H4 (cell line): ENCODE data around the gene RAD51B. TPM values are rescaled to one million over a fixed set of nuclear protein-coding genes. Genes with fewer than 3 reads are reported as not detected.
"Not testable (repeated sequence)": the region's sequence is repeated elsewhere in the genome, so short reads cannot be mapped to it uniquely, and the experiment has no call there.

Experiments used
- DNase-seq: peaks from one replicate; pipeline ENCODE4 v3.0.0-alpha.2; 2015; ENCODE audit warnings: low spot score
- total RNA-seq: library from RNA; depleted of rRNA; stranded (reverse); fragments of >200 nt; shearing (Covaris generic); gene quantifications from 2 replicates; pipeline ENCODE4 v1.2.3, GENCODE V29; 2014

Gene RAD51B
- total RNA-seq, 1 experiment from 2014 or later: 11.2 TPM

DNA sequence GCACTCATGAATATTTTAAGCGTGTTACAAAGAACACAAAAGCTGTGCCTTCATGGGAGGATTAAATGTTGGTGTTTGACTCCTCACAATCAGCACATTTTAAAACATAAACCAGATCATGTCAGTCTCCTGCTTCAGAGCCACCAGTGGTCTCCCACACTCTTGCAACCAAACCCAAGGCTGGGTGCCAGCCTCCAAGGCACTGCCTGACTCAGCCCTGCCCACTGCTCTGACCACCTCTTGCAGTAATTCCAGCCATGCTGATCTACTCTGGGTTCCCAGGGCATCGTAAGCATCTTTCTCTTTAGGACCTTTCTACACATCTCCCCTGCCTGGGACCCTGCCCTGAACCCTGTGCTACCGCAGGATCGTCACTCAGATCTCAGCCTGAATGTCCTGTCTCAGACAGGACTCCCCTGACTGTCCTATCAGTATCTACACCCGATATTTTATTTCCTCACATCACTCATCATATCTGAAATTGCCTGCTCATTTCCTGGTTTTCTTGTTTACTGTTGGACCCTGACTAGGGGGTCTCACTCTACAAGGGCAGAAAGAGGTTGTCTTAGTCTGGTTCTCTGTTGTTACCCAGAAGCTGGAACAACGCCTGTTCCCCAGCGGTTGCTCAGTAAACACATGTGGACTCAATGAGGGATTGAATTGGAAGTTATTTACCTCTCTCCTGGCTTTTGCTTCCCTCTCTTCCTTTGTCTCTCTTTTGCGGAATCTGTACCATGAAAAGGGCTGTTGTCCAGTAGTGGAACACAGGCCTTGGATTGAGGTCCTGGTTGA is 449.8 kb downstream of the RAD51B start:
- no peak for DNase-seq

DNA sequence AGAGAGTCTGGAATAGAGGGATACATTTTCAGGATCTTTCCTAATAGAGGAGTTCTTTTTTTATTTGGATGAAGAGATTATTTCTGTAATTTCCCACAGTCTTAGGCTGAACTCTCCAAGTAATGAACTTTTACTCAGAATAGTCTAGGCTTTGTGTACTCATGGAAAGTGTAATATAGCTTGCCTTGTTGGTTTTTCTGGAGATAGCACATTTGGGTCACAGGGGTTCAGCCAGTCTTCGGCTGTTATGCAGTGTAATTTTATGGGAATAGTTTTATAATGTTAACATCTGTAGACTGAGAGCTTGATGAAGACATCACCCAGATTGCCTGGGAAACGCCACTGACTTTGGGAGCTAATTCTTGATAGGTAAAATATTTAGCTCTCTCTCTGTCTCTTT is 450.8 kb downstream of the RAD51B start:
- DNase-seq: no peak

DNA sequence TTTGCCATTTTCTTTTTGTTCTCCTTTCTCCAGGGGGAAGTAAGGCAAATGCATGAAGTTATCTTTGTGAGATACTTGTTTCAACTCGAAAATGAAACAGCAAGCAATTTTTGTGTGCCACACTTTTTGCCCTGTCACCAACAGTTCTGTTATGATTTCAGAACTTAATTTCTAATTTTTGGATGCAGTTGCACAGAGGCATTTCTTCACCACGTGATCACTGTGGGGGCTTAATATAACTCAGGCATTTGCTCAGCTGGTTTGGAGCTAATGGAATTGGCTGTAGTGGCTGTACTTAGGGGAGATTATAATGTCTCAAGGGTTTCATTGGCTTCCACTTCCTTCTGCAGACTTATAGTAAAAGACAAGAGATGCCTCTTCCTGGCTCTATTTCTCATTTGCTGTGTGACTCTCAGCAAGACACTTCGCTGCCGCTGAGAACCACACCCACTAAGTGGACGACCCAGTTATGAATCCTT is 452.4 kb downstream of the RAD51B start:
- no peak for DNase-seq

DNA sequence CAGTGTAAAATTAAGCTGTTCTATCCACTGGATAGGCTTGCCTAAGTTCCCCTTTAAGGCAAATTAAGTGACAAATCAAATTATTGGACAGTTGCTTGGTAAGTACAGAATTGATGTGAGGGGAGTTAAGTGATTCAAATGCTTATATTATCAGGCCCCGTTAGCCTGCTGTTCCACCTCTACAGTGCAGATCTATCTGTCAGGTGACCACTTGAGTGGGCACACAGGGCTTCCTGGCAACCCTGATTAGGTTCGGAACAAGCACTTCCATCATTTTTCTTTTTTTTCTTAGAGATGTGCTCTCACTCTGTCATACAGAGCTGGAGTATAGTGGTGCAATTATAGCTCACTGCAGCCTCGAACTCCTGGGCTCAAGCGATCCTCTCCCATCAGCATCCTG is 453.8 kb downstream of the RAD51B start:
- no peak for DNase-seq

DNA sequence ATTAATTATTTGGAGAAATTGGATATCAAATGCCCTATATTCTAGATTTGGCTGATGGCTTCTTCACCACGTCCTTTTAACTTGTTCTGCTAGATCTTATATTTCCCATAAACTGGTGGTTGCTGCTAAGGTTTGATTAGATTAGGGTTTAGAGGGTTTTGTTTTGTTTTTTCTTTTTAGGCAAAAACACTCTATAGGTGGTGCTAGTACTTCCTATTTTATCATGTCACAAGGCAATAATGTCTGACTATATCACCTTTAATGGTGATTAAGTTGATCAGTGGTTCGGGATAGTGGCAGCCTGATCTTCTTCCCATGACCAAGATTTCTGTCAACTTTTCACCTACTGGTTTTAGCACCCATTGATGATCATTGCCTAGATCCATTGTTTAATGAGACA is 455.1 kb downstream of the RAD51B start:
- no peak for DNase-seq

DNA sequence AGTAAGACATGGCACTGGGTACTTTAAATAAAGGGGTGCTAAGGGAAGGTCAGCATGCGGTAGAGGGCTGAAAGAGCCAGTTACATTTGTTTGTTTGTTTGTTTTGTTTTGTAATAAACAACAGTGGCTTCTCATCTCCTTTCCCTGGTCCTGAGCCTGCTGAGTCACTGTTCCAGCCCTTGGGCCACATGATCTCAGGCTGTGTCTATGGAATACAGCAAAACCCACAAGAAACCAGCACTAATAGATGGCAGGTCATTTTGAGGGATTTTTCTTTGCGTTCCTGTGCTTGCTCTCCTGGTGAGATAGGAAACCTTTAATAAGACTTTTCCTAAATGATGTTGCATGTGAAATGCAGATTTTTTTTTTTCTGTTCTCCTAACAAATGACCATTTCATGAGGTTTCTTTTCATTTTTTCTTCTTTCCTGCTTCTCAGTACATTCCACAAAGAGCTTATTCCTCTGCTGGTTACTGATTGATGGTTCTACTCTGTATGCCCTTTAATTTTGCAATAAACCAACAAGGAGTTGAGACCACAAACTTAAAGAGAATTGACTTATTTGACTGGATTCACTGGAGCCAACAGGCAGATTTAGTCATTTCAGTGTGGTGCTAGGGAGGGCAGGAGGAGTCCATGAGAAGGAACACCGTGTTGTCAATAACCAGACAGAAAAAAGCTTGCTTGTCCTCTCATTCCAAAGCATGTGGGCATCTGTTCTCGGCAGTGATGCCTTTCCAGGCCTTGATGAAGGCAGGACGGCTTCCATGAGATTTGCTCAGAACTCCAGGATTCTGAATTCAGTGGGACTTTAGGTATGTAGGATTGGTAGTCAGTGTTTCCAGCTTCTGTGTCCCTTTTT is 459.2 kb downstream of the RAD51B start:
- peak; percentile 89 for DNase-seq

DNA sequence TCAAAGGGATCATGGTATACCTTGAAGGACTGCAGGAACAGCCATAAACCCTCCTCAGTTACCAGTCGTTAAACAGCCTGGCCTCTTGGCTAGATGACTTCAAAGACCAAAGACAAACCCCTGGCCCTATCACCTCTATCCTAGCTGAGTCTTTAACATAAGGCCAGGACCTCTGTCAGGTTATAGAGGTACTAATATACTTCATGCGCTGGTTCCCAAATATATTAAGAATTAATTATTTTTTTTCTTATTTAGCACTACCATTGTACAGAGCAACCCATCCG is 459.8 kb downstream of the RAD51B start:
- no peak for DNase-seq

DNA sequence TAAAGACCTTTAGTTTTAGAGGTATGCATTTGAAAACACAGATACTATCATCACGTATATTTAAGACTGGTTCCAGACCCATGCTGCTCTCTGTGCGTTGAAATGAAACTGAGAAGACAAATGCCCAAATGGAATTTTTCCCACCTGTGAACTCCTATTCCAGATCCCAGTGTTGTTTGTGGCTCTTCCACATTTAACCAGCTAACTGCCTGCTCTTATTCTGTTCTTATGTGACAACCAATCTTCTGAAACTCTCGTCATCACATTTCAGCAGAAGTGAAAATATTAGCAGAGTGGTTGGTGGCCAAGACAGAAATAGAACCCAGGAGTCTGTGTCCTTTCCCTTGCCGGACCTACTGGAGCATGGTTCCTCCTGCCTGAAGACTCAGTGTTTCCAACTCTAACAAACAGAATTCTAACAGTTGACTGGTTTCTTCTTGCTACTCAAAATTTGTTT is 460.2 kb downstream of the RAD51B start:
- no peak for DNase-seq

DNA sequence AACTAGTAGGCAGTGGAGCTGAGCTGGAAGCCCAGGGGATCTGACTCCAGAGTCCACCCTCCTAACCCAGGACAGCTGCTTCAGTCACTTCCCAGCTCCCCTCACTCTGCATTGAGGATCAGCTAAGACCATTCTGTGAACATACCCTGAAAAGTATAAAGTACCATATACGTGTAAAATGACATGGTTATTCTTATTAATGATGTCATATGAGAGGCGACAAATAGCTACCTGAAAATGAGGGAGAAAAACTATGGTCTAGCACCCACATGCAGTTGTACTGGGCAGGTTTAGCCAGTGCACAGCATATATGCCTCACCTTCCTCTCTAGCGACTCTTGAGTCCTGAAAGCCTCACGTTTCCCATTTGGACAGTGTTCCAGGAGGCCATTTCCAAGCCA is 461.9 kb downstream of the RAD51B start:
- no peak for DNase-seq

DNA sequence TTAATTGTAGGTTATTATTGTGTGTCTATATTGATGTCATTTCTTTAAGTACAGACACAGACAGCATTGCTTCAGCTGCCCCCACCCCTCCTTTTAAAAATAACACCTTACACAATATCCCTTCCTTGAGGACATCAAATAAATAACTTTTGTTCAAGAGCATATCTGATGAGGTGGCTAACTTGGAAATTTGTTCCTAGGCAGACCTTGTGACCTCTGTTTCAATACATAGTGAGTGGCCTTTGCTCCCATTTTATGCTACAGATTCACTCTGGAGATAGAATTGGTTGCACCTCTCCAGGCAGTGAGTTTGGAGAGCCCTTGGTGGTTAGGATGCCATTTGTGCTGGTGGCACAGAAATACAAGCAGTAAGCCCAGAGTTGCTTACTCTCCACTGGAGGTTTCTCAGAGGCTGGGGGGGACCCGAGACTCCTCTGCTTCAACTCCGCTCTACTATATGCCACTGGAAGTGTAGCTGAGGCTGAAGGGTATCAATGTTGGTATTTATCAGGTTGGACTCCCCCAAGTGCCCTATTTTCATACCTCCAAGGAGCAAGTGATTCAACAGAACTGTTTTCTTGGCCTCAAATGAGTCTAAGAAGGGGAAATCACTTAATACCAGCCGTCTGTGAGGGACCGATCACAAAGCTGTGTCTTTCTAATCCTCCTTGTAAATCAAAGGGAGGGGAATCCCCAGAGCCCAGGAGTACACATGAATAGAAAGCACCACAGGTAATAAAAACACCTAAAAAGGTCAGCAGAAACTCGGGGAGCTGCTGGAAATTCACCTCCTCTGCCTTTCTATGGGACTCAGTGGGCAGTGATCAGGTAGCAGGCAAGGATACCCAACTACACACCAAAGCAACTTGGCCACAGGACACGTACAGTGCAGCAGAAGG is 463.1 kb downstream of the RAD51B start:
- DNase-seq: no peak

DNA sequence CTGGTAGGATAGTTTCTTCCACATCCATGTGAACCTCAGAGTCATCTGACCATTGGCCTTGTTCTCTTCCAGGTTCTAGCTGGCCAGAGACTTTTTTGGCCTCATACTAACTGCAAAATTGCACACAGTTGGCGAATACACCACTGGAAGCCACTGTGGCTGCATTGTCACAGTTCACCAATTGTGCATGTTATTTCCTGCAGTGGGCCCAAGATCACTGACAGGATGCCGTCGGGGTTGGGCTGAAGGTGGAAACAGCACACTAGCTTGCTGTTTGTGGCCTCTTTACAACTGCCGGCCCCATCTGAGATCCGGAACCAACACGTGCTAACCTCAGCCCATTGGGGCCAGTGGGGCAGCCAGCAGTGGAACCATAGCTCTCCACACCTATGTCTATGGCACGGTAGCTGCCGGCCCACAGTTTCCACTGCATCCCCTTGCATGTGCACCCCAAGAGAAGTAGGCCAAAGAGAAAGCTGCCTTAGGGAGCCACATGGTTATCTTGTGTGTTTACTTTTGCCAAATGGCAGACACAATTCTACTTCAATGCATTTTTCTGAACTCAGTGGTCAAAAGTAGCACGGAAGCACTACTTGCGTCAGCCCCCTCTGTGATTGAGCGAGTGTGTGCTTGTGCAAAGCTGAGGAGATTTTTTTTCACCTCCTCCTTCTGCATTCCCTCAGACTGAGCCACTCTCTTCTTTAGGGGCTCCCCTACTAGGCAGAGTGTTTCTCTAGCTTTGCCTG is 464.0 kb downstream of the RAD51B start:
- DNase-seq: no peak

DNA sequence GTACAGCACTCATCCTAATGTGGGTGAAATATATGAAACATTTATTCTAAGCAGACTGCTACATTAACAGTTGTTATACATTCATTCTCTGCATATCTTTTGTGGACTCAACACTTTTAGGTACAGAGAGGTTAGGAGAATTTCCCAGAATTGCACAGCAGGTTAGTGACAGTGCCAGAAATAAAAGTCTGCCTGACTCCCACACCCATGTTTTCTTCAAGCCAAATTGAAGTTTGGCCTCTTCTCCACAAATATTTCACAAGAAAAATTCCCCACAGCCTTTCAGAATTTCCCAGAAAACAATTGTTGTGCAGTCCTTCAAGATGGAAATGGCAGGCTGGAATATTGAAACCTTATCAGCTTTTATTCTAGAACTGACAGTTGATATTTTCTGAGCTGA is 464.8 kb downstream of the RAD51B start:
- DNase-seq: no peak

DNA sequence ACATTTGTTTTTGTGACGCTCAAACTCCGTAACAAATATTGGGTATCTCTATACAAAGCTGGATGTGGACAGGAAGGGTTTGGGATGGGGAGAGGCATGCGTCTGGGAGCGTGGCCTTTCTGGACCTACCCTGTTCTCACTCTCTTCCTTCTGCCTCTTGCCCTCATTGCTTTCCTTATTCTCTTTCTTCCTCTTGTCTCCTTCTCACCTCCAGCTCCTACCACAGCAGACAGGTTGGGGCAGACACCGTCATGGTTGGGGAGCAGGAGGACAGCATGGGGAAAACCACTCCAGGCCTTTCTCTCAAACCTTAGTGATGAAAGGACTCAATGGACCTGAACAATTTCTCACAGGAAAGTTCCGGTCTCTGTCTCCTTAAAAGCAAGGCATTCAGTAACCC is 465.3 kb downstream of the RAD51B start:
- DNase-seq: no peak

DNA sequence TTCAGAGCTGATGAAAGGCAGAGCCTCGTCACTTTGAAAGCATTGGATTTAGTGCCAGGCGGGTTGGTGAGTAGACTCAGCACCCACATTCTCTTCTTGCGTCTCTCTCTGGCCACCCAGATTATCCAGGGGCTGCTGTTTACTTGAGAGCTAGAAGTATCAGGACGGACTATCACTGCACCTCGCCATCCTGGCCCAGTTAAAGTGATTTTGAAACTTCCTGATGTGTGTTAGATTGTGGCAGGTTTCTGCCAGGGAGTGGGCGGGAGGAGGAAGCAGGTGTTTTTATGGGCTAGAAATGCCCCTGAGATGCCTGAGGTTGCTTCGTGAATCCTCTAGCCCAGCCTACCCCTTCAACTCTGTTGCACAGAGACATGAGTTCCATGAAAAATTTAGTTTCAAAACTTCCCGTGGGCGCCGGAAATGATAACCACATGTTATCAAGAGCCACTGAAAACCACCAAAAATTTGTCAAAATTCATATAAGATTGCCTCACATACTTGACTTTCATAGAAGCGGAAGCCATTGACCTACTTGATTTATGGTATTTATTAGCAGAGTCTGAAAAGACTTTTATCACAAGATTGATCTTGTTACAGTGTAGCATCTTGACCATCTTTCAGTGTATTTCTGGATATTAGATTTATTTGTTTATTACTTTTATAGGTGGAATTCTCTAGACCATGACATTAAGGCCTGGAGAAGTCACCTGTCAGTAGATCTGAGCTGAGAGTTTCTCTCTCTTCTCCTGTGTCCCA is 466.0 kb downstream of the RAD51B start:
- no peak for DNase-seq

DNA sequence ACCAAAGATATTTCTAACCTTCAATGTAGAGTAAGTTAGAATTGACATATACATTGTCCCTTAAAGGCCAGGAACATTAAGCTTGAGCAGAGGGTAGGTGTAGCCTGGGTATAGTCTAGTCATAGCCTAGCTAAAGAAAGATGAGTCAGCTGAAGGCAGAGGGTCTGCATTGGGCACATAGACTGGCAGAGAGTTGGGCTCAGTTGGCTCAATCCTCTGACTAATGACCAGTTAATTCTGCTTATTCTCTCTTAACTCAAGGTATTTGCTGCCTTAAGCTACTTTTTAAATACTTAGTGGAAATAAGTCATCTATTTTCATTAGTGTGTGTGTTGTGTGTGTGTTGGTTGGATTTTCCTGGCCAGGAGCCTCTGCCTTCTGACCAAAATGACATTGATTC is 467.1 kb downstream of the RAD51B start:
- DNase-seq: no peak

DNA sequence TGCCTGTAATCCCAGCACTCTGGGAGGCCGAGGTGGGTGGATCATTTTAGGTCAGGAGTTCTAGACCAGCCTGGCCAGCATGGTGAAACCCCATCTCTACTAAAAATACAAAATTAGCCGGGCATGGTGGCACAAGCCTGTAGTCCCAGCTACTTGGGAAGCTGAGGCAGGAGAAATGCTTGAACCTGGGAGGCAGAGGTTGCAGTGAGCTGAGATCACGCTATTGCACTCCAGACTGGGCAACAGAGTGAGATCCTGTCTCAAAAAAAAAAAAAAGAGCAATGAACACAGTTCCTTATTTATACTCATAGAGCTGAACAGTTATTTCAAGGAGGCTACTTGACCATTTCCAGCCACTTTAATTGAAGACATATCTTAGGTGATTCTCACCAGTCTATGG is 469.9 kb downstream of the RAD51B start:
- DNase-seq: not testable (repeated sequence)

DNA sequence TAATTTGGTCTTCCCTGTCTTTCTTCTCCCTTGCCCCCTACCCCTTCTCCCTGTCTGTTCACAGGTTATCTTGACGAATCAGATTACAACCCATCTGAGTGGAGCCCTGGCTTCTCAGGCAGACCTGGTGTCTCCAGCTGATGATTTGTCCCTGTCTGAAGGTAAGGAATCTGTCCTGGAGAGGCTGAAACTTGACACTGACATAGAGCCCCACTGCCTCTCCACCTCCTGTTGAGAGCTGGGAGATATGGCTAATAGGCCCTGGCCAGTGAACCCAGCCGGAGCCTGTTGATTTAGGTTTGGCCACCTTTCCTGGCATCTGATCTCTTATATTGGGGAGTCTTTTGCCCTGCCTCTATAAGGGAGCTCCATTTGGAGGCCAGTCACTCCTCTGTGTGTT is 472.2 kb downstream of the RAD51B start:
- DNase-seq: no peak

DNA sequence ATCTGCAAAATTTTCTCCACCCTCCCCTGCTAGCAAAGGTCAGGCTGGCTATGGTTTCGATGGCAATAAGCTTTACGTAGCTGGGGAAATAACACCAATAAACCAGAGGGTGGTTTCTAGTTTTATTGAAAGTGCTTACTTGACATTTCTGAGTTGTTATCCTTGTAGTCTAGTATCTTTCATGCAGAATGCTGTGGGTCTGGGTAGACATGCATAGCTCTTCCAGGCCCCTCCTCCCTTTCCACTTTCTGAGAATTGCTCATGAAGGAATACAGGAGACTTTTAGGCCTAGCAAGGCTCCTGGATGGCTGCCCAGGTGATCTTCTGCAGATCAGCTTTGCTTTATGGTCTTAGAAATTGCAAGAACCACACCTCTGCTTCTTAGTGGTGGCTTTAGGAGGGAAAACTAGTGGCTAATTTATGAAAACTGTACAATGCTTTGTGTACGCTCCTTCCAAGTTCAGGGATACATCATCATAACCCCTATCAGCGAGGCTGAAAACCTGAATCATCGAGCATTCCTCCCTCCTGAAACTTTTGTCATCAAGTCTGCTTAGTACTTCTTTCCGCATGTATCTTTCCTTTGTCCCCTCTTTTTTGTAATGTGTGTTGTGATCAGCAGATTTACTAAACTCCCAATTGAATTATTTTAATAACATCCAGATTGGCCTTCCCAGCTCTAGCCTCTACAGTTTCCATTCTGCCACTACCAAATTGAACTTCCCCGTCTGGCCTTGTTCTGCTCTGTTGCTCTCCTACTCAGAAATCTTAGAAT is 473.0 kb downstream of the RAD51B start:
- DNase-seq: no peak

DNA sequence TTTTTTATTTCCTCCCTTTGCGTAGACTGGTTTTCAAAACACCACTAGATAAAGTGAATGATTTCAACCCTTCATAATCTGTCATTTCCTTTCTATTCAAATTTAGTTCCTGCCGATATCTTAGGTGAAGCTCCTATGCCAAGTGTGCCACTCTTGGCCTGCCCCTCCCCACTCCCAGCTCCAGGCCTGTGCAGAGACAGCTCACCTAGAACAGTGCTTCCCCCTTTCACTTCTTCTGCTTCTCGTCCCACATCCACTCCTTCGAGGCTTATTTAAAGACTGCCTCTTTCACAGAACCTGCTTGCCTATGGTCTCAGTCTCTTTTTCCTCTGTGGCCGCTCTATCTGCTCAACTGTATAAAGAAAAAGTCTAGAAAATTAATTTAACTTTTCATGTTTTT is 473.8 kb downstream of the RAD51B start:
- no peak for DNase-seq

DNA sequence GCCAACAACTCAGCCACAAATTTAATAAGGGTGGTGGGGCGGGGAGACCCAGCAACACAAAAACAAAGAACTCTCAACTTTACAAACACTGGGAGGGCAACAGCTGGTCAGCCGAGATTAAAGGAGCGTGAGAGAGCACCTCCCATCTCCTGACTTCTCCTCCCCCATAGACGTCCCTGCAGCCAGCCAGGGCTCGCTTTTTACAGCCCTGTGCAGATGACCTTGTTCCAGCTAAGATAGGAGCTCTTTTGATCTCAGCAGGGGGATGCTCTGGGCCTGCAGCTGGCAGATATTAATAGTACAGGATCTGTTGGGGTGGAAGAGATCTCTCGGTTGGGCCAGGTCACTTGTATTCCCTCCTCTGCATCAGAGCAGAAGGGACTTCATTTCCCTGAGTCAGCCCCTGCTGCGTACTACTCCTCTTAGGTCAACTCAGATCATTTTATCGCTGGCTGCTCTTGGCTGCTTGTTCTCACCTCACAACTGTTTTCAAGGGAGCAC is 475.8 kb downstream of the RAD51B start:
- DNase-seq: no peak
